Measurements from ENCODE around the gene KCNA3. TPM values are rescaled to one million over a fixed set of nuclear protein-coding genes. Genes with fewer than 3 reads are reported as not detected.

The KCNA3 gene
- total RNA-seq, 1 donor from 2014 or later = 0.22 TPM

DNA sequence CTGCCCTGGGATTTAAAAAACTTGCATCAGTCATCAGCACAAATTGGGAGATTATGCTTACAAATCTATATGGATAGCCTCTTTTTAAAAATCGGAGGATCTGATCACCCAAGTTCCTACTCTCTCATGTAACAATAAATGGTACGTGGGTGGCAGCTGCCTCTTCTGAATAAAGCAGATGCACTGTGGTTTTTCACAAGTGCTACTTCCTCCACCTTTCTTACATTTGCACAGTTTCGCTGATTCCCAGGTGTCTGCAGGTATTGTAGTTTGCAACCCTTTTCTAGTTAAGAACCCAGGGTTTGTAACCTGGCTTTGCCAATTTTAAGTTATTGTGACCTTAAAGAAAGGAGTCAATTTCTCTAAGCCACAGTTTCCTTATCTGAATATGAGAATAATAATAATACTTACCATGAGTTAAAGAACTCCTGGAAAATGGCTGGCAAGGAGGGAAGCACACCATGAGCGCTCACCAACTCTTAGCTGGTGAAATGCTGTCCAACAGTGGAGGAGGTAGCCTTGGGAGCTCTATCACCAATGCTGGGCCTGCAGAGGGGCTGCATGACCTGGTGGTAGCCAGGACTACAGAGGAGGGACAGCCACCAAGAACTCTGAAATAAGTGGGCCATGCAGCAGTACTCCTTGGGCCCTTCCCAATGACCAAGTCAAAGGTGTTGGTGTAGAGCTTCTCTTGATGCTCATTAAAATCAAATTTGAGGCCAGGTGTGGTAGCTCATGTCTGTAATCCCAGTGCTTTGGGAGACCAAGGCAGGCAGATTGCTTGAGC is 38.4 kb downstream of the KCNA3 start:
- peaks cover 24% of the 10 kb centered on the region for H3K4me1 ChIP-seq
- no peak for DNase-seq
- peaks cover 39% of the 10 kb centered on the region for H3K27me3 ChIP-seq (ENCODE audit: low read depth)
- intact Hi-C loops (cut with micrococcal nuclease) = no loop called here
- H3K9me3 ChIP-seq (replicated peaks) = no peaks in the 10 kb centered on the region
- TF ChIP-seq, protein P1, sequence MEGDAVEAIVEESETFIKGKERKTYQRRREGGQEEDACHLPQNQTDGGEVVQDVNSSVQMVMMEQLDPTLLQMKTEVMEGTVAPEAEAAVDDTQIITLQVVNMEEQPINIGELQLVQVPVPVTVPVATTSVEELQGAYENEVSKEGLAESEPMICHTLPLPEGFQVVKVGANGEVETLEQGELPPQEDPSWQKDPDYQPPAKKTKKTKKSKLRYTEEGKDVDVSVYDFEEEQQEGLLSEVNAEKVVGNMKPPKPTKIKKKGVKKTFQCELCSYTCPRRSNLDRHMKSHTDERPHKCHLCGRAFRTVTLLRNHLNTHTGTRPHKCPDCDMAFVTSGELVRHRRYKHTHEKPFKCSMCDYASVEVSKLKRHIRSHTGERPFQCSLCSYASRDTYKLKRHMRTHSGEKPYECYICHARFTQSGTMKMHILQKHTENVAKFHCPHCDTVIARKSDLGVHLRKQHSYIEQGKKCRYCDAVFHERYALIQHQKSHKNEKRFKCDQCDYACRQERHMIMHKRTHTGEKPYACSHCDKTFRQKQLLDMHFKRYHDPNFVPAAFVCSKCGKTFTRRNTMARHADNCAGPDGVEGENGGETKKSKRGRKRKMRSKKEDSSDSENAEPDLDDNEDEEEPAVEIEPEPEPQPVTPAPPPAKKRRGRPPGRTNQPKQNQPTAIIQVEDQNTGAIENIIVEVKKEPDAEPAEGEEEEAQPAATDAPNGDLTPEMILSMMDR (IDR thresholded peaks at IDR 0.05; ENCODE audit: borderline replicate concordance) = no peak
- H3K36me3 ChIP-seq = no peaks in the 10 kb centered on the region
- H3K4me3 ChIP-seq = no peak overlapping the region
- H3K27ac ChIP-seq (replicated peaks) = no peak overlapping the region

DNA sequence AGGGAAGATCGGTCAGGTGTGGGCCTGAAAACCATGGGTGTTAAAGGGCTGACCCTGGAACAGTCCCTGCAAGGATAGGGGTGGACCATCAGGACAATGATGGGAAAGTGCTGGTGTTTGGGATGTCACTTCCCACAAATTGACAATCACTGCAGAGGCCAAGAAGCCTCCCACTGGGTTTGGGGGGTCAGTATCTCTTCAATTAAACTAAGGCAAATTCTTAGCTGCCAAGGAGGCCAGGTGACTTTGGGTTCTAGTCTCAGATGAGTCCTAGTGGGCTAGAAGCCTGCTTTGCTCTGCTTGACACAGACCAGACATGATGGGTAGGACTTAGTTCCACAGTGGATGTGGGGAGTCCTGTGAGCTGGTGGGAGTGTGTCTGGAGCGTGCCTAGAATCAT is 39.3 kb downstream of the KCNA3 start:
- Histone ChIP-seq H3K36me3 (no peaks in the 10 kb centered on the region), H3K9me3 (replicated peaks) (no peaks in the 10 kb centered on the region), H3K27me3 (ENCODE audit: low read depth) (peaks cover 39% of the 10 kb centered on the region), H3K4me1 (peaks cover 24% of the 10 kb centered on the region), H3K27ac (replicated peaks) (no peak overlapping the region), H3K4me3 (no peak overlapping the region)
- DNase-seq = no peak
- TF ChIP-seq, protein P1 (IDR thresholded peaks at IDR 0.05; ENCODE audit: borderline replicate concordance) = no peak
- intact Hi-C loops (cut with micrococcal nuclease) = no loop called here

DNA sequence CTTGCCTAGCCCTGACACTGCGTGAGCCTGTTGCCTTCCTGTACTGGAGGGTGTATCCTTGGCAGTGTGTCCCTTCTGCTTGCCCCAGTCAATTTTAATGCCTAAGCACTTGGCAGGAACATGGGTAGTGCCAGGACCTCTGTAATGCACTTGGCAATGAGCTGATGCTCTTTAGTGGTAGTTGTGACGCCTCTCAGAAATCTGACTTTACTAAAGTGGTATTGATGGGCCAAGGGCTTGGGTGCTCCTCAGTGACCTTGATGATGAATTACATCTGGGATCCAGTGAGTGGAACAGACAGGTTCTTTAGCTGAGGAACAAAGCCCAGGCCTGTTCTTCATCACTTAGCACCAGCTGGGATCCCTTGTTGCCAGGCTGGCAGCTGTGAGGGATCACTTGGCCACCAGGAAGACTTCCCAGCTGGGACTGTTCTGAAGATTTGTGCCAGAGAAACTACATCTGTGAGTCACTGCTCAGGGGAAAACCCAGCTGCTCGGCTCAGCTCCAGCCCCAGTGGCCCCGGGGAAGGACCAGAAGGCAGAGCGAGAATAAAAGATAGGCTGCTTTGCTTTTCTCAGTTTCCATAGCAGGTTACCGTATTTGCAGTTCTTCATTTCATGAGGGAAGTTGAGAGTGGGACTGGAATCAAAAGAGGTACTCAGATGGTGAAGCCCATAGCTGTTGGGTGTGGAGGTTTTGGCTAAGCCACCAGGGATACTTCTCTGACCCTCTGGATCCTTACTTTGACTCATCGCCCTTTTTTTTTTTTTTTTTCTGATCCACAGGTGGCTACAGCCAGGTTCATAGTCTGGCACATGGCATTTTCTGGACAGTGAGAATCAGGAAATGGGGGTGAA is 40.1 kb downstream of the KCNA3 start:
- intact Hi-C loops (cut with micrococcal nuclease) = loop anchor here (5.0 kb wide), 2 partner anchors 133 to 148 kb away; no protein-coding TSS in a partner anchor
- H3K27ac ChIP-seq (replicated peaks) = peak overlapping the region; percentile 72
- H3K9me3 ChIP-seq (replicated peaks) = no peaks in the 10 kb centered on the region
- TF ChIP-seq, protein P1 (IDR thresholded peaks at IDR 0.05; ENCODE audit: borderline replicate concordance) = no peak
- peaks cover 18% of the 10 kb centered on the region for H3K4me1 ChIP-seq
- H3K36me3 ChIP-seq = no peaks in the 10 kb centered on the region
- no peak overlapping the region for H3K4me3 ChIP-seq
- DNase-seq = peak; percentile 91
- peaks cover 38% of the 10 kb centered on the region for H3K27me3 ChIP-seq (ENCODE audit: low read depth)

DNA sequence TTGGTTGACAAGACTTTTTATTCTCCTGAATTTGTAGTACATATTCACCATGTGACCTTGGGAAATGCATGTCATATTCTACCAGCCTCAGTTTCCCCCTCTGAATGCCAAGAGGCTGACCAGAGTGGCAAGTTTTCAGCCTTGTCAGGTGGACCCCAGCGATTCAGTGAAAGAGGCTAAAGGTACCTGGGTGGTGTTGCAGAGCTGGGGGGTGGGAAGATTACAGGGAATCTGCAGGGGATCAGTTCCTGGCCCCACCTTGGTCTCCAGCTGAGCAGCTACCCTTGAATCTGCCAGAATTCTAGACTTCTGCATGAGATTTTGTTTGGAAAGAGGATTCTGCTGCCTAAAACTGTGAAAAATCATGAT is 40.7 kb downstream of the KCNA3 start:
- Histone ChIP-seq H3K27ac (replicated peaks) (peak overlapping the region; percentile 72), H3K36me3 (no peaks in the 10 kb centered on the region), H3K9me3 (replicated peaks) (no peaks in the 10 kb centered on the region), H3K4me3 (no peak overlapping the region), H3K4me1 (peaks cover 17% of the 10 kb centered on the region), H3K27me3 (ENCODE audit: low read depth) (peaks cover 38% of the 10 kb centered on the region)
- intact Hi-C loops (cut with micrococcal nuclease) = loop anchor here (5.0 kb wide), 2 partner anchors 133 to 148 kb away; no protein-coding TSS in a partner anchor
- DNase-seq = no peak
- TF ChIP-seq, protein P1 (IDR thresholded peaks at IDR 0.05; ENCODE audit: borderline replicate concordance) = no peak

DNA sequence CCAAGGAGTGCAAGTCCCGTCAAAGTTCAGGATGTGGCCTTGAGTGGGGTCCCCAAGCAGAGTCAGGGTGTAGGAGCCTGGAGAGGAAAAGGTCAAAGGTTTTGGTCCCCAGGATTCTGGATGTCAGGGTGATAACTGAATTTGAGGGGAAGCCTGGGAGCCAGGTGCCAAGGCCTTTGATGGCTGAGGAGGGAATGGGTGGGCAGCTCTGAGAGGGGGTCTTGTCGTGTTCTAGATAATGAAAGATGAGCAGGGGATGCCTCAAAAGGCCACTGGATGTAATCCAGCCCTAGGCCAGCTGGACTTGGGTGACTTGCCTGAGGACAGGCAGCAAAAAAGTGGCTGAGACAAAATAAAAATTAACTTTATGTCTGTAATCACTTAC is 41.1 kb downstream of the KCNA3 start:
- Histone ChIP-seq H3K27me3 (ENCODE audit: low read depth) (peaks cover 40% of the 10 kb centered on the region), H3K36me3 (no peaks in the 10 kb centered on the region), H3K9me3 (replicated peaks) (no peaks in the 10 kb centered on the region), H3K27ac (replicated peaks) (no peak overlapping the region), H3K4me1 (peaks cover 17% of the 10 kb centered on the region), H3K4me3 (no peak overlapping the region)
- TF ChIP-seq, protein P1 (IDR thresholded peaks at IDR 0.05; ENCODE audit: borderline replicate concordance) = no peak
- intact Hi-C loops (cut with micrococcal nuclease) = loop anchor here (5.0 kb wide), 2 partner anchors 134 to 149 kb away; no protein-coding TSS in a partner anchor
- no peak for DNase-seq
